Stomach (tissue), 9 donors: ENCODE measurements around the gene WIPI1. TPM values are rescaled to one million over a fixed set of nuclear protein-coding genes. Genes with fewer than 3 reads are reported as not detected.

ENCODE experiments used
- DNase-seq, 2 donors: peaks; one replicate each; pipeline versions ENCODE4 v3.0.0 to v3.0.0-alpha.2; 2013 to 2019
- H3K27ac ChIP-seq, 5 donors: fragments of 200-600 bp in 4 of 5; sonication (generic) in 4 of 5; one replicate each; pipeline ENCODE4 v1.5.1; 2013 to 2019; ENCODE audit warnings: mild to moderate bottlenecking in 1 of 5, moderate library complexity in 1 of 5
- H3K27me3 ChIP-seq, 3 donors: fragments of 200-600 bp; sonication (generic); one replicate each; pipeline ENCODE4 v1.5.1; 2017 to 2019; ENCODE audit warnings: mixed run types in 1 of 3
- H3K36me3 ChIP-seq, 4 donors: fragments of 200-600 bp; sonication (generic); 1 replicate in 3 of 4; 2 replicates in 1 of 4; pipeline ENCODE4 v1.5.1; 2016 to 2019
- H3K4me1 ChIP-seq, 4 donors: fragments of 200-600 bp; sonication (generic); one replicate each; pipeline ENCODE4 v1.5.1; 2016 to 2019
- H3K4me3 ChIP-seq, 4 donors: fragments of 200-600 bp; sonication (generic) in 3 of 4; one replicate each; pipeline ENCODE4 v1.5.1; 2016 to 2019; ENCODE audit warnings: mild to moderate bottlenecking in 1 of 4
- H3K9me3 ChIP-seq, 4 donors: fragments of 200-600 bp; sonication (generic); one replicate each; pipeline ENCODE4 v1.5.1; 2016 to 2019
- CTCF ChIP-seq, 7 experiments: fragments of 450-650 bp in 4 of 7; fragments of 200-600 bp in 3 of 7; sonication (generic) in 3 of 7; IDR thresholded peaks; one replicate each; pipeline ENCODE4 v1.5.1; 2016 to 2019; ENCODE audit warnings: antibody characterized with exemption in 7 of 7, control low read depth in 2 of 7, mild to moderate bottlenecking in 1 of 7
- EP300 ChIP-seq: sonication (generic); formaldehyde crosslinking; IDR thresholded peaks from one replicate; pipeline ENCODE4 v1.6.1; 2017; ENCODE audit warnings: antibody characterized with exemption
- POLR2A ChIP-seq, 4 donors: fragments of 450-650 bp; IDR thresholded peaks; one replicate each; pipeline ENCODE4 v1.6.1; 2016; ENCODE audit warnings: antibody characterized with exemption in 4 of 4, control low read depth in 2 of 4, mild to moderate bottlenecking in 1 of 4, moderate library complexity in 1 of 4
- POLR2AphosphoS5 ChIP-seq, 3 donors: sonication (generic); formaldehyde crosslinking; IDR thresholded peaks; one replicate each; pipeline ENCODE4 v1.6.1; 2016; ENCODE audit warnings: antibody characterized with exemption in 3 of 3
- WGBS, 5 donors: extraction: QIAGEN DNeasy Blood & Tissue Kit in 3 of 5; methylation state at CpG; one replicate each; pipeline versions ENCODE4 v1.1.5 to v1.1.7; 2013 to 2018; 5-methylcytosine and 5-hydroxymethylcytosine counted together
- intact Hi-C: fragments of 100-400 bp; cut with DNase I; formaldehyde crosslinking; loops from one replicate; pipeline ENCODE4 v1.15.1; 2023; ENCODE audit warnings: low total_unique reads
- polyA plus RNA-seq, 3 donors: library from polyadenylated mRNA; stranded (reverse); fragments of 200-250 nt; gene quantifications; one replicate each; pipeline ENCODE4 v1.2.3, GENCODE V29; 2013
- total RNA-seq, 5 donors: library from RNA; depleted of rRNA; stranded (reverse); fragments of >200 nt; gene quantifications; one replicate each; pipeline versions ENCODE4 v1.1.0 to v1.2.3, GENCODE V29; 2014 to 2016
- donor health status: healthy with polysubstance abuse.
- donor health status: Bipolar disorder and iron deficiency.
- donor health status: healthy.

WIPI1 gene
- total and polyA plus RNA-seq, 8 donors, result 8.2 to 99.1 (median 43.2) TPM

GRCh38 chr17:68491381-68492231, 34.3 kb upstream of the WIPI1 start:
- no peaks in the 10 kb centered on the region for H3K27me3 ChIP-seq
- DNase-seq, result peak; percentile 57 to 60
- H3K27ac ChIP-seq, result peak overlapping the region in 4 of 5 donors; percentile 17 to 70 (median 63)
- WGBS, 5 donors, result 46 to 60% (median 52%) methylated on average over 9 to 12 of the region's 12 CpGs
- H3K9me3 ChIP-seq, result no peaks in the 10 kb centered on the region
- H3K4me1 ChIP-seq, result peaks cover 7 to 36% (median 20%) of the 10 kb centered on the region in 4 donors
- H3K36me3 ChIP-seq, result no peaks in the 10 kb centered on the region
- intact Hi-C loops, result no loop called here
- TF ChIP-seq POLR2AphosphoS5 (IDR thresholded peaks at IDR 0.05), result peak in 1 of 3 donors; percentile 5
- TF ChIP-seq POLR2A (IDR thresholded peaks at IDR 0.05), result no peak
- peak overlapping the region in 2 of 4 donors; percentile 8 to 9 for H3K4me3 ChIP-seq

- intact Hi-C loops, result no loop called here
- TF ChIP-seq EP300, result no peak
- TF ChIP-seq POLR2AphosphoS5 (IDR thresholded peaks at IDR 0.05), result no peak
- TF ChIP-seq CTCF (IDR thresholded peaks at IDR 0.05), result no peak
- no peak for TF ChIP-seq POLR2A (IDR thresholded peaks at IDR 0.05)
- 59 to 90% (median 78%) methylated on average over 4 of the region's 4 CpGs for WGBS, 5 donors
- Histone ChIP-seq H3K9me3 (no peaks in the 10 kb centered on the region), H3K36me3 (no peaks in the 10 kb centered on the region), H3K27ac (no peak overlapping the region), H3K27me3 (no peaks in the 10 kb centered on the region), H3K4me1 (peaks cover 7 to 36% (median 20%) of the 10 kb centered on the region in 4 donors), H3K4me3 (no peak overlapping the region)
- no peak for DNase-seq
These were observed 32.6 kb upstream of the WIPI1 start for GRCh38 chr17:68489919-68490318.

- intact Hi-C loops, result no loop called here
- Histone ChIP-seq H3K36me3 (no peaks in the 10 kb centered on the region), H3K4me1 (no peaks in the 10 kb centered on the region), H3K27me3 (no peaks in the 10 kb centered on the region), H3K9me3 (no peaks in the 10 kb centered on the region), H3K4me3 (no peak overlapping the region), H3K27ac (no peak overlapping the region)
- no peak for DNase-seq
- TF ChIP-seq POLR2A (IDR thresholded peaks at IDR 0.05) (no peak), EP300 (no peak), POLR2AphosphoS5 (IDR thresholded peaks at IDR 0.05) (no peak), CTCF (IDR thresholded peaks at IDR 0.05) (no peak)
- WGBS, 5 donors, result 39 to 56% (median 51%) methylated on average over 2 of the region's 2 CpGs
These were observed 27.2 kb upstream of the WIPI1 start for GRCh38 chr17:68484458-68484857.

- 21 to 44% (median 31%) methylated on average over 4 of the region's 4 CpGs for WGBS, 5 donors
- Histone ChIP-seq H3K27ac (peak overlapping the region in 1 of 5 donors; percentile 1), H3K4me1 (no peaks in the 10 kb centered on the region), H3K36me3 (no peaks in the 10 kb centered on the region), H3K9me3 (no peaks in the 10 kb centered on the region), H3K27me3 (no peaks in the 10 kb centered on the region), H3K4me3 (no peak overlapping the region)
- TF ChIP-seq POLR2AphosphoS5 (IDR thresholded peaks at IDR 0.05), result no peak
- intact Hi-C loops, result no loop called here
- no peak for DNase-seq
These were observed 25.3 kb upstream of the WIPI1 start for GRCh38 chr17:68482576-68483041.

GRCh38 chr17:68480885-68481284, 23.6 kb upstream of the WIPI1 start:
- WGBS, 5 donors, result 86 to 92% (median 90%) methylated on average over 4 of the region's 4 CpGs
- intact Hi-C loops, result no loop called here
- Histone ChIP-seq H3K4me1 (no peaks in the 10 kb centered on the region), H3K9me3 (no peaks in the 10 kb centered on the region), H3K27me3 (no peaks in the 10 kb centered on the region), H3K27ac (no peak overlapping the region), H3K36me3 (no peaks in the 10 kb centered on the region), H3K4me3 (no peak overlapping the region)
- TF ChIP-seq POLR2AphosphoS5 (IDR thresholded peaks at IDR 0.05), result no peak
- no peak for TF ChIP-seq POLR2A (IDR thresholded peaks at IDR 0.05)
- TF ChIP-seq EP300, result no peak
- TF ChIP-seq CTCF (IDR thresholded peaks at IDR 0.05), result no peak
- DNase-seq, result no peak
